MM.1S (cell line): Measurements from ENCODE around the gene NXT1.

ENCODE experiments used
- CTCF ChIP-seq: fragments of 300-600 bp; sonication (generic); IDR thresholded peaks from 2 replicates; pipeline ENCODE4 v1.5.1; 2016; ENCODE audit warnings: antibody characterized with exemption, low read length, mixed read lengths
- EZH2 ChIP-seq: fragments of 300-600 bp; sonication (generic); optimal IDR thresholded peaks from 2 replicates; pipeline ENCODE3; 2017; ENCODE audit warnings: low read depth, mild to moderate bottlenecking, antibody characterized with exemption, low read length, mixed read lengths
- EZH2phosphoT487 ChIP-seq: fragments of 300-600 bp; sonication (generic); IDR thresholded peaks from 2 replicates; pipeline ENCODE4 v1.6.1; 2018; ENCODE audit warnings: antibody characterized with exemption, low read length

- TF ChIP-seq CTCF: peak; percentile 8; the same call in 1 of the 2 replicates
- TF ChIP-seq EZH2: no peak
- no peak for TF ChIP-seq EZH2phosphoT487
Observed at GRCh38 chr20:23340524-23340923, 10.1 kb upstream of the NXT1 start.
